Skin epidermis (tissue), 12 donors: ENCODE data around the gene CDK5RAP2.

Source experiments
- H3K27ac ChIP-seq, 21 experiments: fragments of 200-600 bp; sonication (generic) in 11 of 21; one replicate each; pipeline ENCODE4 v1.5.0; 2020; ENCODE audit warnings: mild to moderate bottlenecking in 3 of 21, inconsistent platforms in 2 of 21, moderate library complexity in 2 of 21
- H3K4me3 ChIP-seq, 7 experiments: fragments of 200-600 bp; sonication (generic) in 2 of 7; one replicate each; pipeline ENCODE4 v1.5.0; 2020; ENCODE audit warnings: inconsistent platforms in 2 of 7, mild to moderate bottlenecking in 2 of 7, moderate library complexity in 1 of 7

Gene CDK5RAP2

GRCh38 chr9:120392711-120393110 is 187.3 kb downstream of the CDK5RAP2 start:
- no peak overlapping the region for H3K4me3 ChIP-seq
- H3K27ac ChIP-seq: peak overlapping the region in 2 of 21 experiments; percentile 46 to 58

- Histone ChIP-seq H3K4me3 (no peak overlapping the region), H3K27ac (no peak overlapping the region)
These were observed 187.7 kb downstream of the CDK5RAP2 start for GRCh38 chr9:120392245-120392644.

DNA sequence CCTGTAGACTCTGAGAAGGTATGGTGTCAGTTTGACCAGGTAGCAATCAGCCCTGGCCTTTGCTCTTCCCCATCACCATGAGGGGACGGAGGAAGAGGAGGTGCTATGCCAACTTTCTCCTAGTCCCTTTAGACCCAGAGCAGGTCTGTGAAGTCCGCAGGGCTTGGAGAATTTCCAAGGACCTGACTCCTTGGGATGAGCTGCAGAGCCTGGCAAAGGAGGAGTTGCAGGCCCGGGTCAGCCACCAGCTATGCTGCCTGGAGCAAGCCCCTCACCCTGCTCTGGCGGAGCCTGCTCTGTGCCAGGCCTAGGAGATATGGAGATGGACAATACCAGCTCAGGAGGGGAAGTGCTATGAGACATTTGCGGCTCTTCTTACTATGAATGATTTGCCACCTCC is 188.3 kb downstream of the CDK5RAP2 start:
- H3K4me3 ChIP-seq: no peak overlapping the region
- H3K27ac ChIP-seq: no peak overlapping the region

GRCh38 chr9:120390637-120391190 is 189.3 kb downstream of the CDK5RAP2 start:
- no peak overlapping the region for H3K27ac ChIP-seq
- no peak overlapping the region for H3K4me3 ChIP-seq

GRCh38 chr9:120389867-120390266 is 190.1 kb downstream of the CDK5RAP2 start:
- H3K4me3 ChIP-seq: no peak overlapping the region

GRCh38 chr9:120389300-120389699 is 190.7 kb downstream of the CDK5RAP2 start:
- no peak overlapping the region for H3K27ac ChIP-seq
- no peak overlapping the region for H3K4me3 ChIP-seq

More at GRCh38 chr9:120389867-120390266, 190.1 kb downstream of the CDK5RAP2 start:
- no peak overlapping the region for H3K27ac ChIP-seq

- no peak overlapping the region for H3K27ac ChIP-seq
- no peak overlapping the region for H3K4me3 ChIP-seq
These were observed 191.7 kb downstream of the CDK5RAP2 start for GRCh38 chr9:120388003-120388855.

- H3K27ac ChIP-seq: no peak overlapping the region
These were observed 192.5 kb downstream of the CDK5RAP2 start for GRCh38 chr9:120387257-120388002.

GRCh38 chr9:120386390-120387131 is 193.4 kb downstream of the CDK5RAP2 start:
- Histone ChIP-seq H3K4me3 (no peak overlapping the region), H3K27ac (no peak overlapping the region)

More at GRCh38 chr9:120387257-120388002, 192.5 kb downstream of the CDK5RAP2 start:
- H3K4me3 ChIP-seq: no peak overlapping the region

DNA sequence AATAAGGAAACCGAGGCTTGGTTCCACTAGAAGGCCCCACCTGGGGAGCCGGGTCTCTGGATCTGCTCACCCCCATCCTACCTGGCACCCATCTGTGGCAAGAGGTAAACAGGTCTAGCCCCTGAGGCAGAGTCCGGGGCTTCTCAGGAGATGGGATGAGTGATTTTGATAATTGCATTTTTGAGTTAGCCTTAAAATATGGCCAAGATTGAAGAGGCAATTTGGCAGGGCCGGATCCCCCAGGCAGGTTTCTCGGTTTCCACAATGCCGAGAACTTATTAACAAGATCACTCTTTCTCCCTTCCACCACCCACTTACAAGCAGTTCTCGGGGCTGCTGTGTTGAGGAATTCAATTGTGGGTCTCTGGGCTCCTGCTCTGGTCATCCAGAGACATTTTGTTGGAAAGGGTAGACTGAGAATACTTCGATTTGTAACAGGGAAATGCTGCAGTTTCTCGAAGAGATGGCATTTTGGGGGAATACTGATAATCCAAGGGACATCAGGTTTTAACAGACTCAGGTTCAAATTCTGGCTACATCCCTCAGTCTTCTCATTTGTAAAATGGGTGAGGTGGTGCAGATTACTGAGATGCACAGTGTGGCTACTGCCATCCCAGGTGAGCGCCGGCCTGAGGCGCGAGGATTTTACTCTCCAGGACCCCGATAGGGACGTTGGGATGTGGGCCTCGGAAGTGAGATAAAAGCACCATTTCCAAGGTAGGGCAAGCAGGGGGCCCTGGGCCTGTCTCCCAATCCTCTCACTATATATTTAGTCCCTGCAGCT is 194.2 kb downstream of the CDK5RAP2 start:
- Histone ChIP-seq H3K27ac (no peak overlapping the region), H3K4me3 (no peak overlapping the region)

DNA sequence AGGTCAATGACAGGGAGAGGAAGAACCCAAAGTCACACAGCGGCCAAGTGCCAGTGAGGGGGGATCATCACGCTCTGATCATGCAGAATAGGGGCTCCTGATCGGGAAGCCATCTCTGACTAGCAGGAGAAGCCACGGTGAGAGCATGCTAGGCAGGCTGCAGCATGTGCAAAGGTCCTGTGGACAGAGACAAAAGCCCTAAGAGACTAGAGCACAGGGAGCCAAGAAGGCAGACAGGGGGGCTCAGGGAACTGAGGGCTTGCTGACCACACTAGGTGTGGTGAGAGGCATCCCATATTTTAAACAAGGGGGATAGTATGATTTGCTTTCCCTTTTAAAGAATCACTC is 195.1 kb downstream of the CDK5RAP2 start:
- no peak overlapping the region for H3K4me3 ChIP-seq
- no peak overlapping the region for H3K27ac ChIP-seq

- H3K4me3 ChIP-seq: no peak overlapping the region
- no peak overlapping the region for H3K27ac ChIP-seq
These were observed 195.7 kb downstream of the CDK5RAP2 start for GRCh38 chr9:120383999-120384924.

DNA sequence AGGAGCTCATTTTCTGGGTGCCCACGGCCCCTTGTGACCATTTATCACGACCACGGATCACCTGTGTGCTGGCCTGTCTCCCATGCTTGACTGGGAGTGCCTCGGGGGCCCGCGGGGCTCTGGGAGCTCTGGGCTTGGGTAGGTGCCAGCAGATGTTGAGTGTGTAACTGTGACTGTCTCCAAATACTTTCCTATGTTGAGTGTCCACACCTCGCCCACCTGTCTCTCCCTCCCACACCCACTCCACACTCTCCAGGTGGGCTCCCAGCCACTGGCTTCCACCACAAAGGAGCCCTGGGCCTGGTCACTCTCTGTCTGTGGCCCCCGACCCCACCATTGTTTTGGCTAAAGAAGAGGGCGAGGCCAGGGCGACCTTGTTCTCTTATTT is 196.4 kb downstream of the CDK5RAP2 start:
- Histone ChIP-seq H3K4me3 (no peak overlapping the region), H3K27ac (no peak overlapping the region)

DNA sequence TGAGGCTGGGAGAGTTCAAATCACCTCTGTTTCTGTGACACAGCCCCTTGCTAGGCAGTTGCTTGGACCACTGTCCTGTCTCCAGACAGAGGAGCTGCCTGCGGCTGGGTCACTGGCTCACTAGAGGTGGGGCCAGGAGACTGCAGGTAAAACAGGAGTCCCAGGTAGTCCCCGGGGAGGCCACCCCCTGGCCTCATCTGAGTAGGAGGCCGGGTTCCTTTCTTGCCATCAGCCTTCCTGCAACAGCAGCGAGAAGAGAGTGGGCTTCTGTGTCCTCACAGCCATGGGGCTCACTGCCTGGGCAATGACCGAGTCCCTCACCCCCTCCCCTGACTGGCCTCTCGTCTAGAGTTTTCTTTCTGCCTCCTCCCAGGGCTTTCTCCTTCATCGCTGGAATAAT is 197.5 kb downstream of the CDK5RAP2 start:
- H3K27ac ChIP-seq: no peak overlapping the region
- H3K4me3 ChIP-seq: no peak overlapping the region

DNA sequence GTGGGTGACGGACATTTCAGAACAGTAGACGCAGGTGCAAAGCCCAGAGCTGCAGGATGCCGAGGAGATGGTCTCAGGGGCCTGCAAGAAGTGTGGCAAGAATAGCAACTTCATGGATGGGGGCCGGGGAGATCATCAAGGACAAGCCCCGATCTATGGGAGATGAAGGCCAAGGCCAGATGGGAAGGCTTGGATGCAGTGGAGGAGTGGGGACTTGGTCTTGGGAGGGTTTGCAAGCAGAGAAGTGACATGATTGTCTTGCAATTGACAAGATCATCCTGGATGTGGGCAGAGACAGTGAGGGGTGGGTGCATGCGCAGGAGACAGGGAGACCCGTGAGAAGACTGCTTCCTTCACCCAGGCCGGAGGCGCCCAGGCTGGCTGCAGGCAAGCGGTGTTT is 198.1 kb downstream of the CDK5RAP2 start:
- H3K27ac ChIP-seq: no peak overlapping the region

DNA sequence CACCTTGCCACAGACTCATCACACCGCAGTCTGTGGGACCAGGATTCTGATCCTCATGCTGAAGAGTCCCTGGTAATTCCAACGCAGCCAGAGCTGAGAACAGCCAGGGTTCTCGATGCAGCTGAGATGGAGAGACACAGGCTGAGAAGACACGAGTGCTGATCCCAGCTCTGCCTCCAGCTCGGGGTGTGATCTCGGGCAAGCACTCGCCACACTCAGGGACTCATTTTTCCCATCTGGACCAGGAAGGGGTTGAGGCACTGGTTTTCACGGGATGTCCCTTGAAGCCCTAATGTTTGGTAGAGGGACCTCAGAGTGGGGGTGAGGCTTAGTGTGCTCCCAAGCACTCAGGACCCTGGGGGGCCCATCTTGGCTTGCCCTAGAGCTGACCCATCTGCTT is 200.4 kb downstream of the CDK5RAP2 start:
- no peak overlapping the region for H3K4me3 ChIP-seq

More for the DNA sequence above, 198.1 kb downstream of the CDK5RAP2 start:
- no peak overlapping the region for H3K4me3 ChIP-seq

DNA sequence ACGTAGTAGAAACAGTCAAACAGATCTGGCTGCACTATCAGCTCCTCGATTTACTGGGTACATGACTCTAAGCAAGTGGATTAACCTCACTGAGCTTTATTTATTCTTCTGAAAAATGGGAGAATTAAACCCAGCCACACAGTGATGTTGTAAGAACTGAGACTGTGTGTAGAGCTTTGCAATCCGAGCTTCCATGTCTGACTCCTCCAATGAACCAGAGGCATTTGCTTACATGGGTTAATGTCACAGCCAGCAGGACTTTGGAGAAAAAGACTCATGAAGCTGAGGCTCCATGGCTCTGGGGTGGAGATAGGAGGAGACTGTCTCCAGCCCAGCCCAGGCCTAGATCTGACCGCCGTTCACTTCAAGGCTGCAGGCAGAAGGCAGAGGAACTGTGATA is 201.3 kb downstream of the CDK5RAP2 start:
- no peak overlapping the region for H3K4me3 ChIP-seq
- H3K27ac ChIP-seq: no peak overlapping the region

More for the DNA sequence above, 200.4 kb downstream of the CDK5RAP2 start:
- H3K27ac ChIP-seq: no peak overlapping the region
